Testis (tissue), 3 donors: ENCODE results near the gene PLVAP. TPM values are rescaled to one million over a fixed set of nuclear protein-coding genes. Genes with fewer than 3 reads are reported as not detected.

Source experiments
- DNase-seq: peaks from one replicate; pipeline ENCODE4 v3.0.0-alpha.2; 2019
- H3K27ac ChIP-seq, 2 donors: fragments of 200-600 bp; sonication (generic); one replicate each; pipeline ENCODE4 v1.5.1; 2019
- H3K27me3 ChIP-seq: fragments of 200-600 bp; sonication (generic); one replicate; pipeline ENCODE4 v1.5.1; 2019
- H3K36me3 ChIP-seq: fragments of 200-600 bp; sonication (generic); one replicate; pipeline ENCODE4 v1.5.1; 2017; ENCODE audit warnings: low read depth; ENCODE audit errors: missing control alignments
- H3K4me1 ChIP-seq: fragments of 200-600 bp; sonication (generic); one replicate; pipeline ENCODE4 v1.5.1; 2019
- H3K4me3 ChIP-seq, 2 donors: fragments of 200-600 bp; sonication (generic); one replicate each; pipeline ENCODE4 v1.5.1; 2017 to 2019
- H3K9me3 ChIP-seq: fragments of 200-600 bp; sonication (generic); one replicate; pipeline ENCODE4 v1.5.1; 2017
- CTCF ChIP-seq, 3 experiments: fragments of 450-650 bp in 2 of 3; fragments of 200-600 bp in 1 of 3; sonication (generic) in 1 of 3; IDR thresholded peaks; one replicate each; pipeline ENCODE4 v1.5.1; 2016 to 2019; ENCODE audit warnings: antibody characterized with exemption in 3 of 3, mild to moderate bottlenecking in 2 of 3, moderate library complexity in 1 of 3
- POLR2A ChIP-seq: fragments of 450-650 bp; IDR thresholded peaks from one replicate; pipeline ENCODE4 v1.6.1; 2017; ENCODE audit warnings: antibody characterized with exemption, mild to moderate bottlenecking, moderate library complexity
- WGBS, 2 donors: methylation state at CpG; one replicate each; pipeline ENCODE4 v1.1.5; 2018; 5-methylcytosine and 5-hydroxymethylcytosine counted together
- intact Hi-C: fragments of 100-400 bp; cut with DNase I; formaldehyde crosslinking; loops from one replicate; pipeline ENCODE4 v1.15.1; 2023; ENCODE audit warnings: low total_unique reads
- polyA plus RNA-seq: library from polyadenylated mRNA; stranded (reverse); fragments of 350-450 nt; fragmentation: Illumina TruSeq; extraction: RNeasy Lipid Tissue Mini Kit (QIAGEN cat#74804); gene quantifications from one replicate; pipeline ENCODE4 v1.2.3, GENCODE V29; 2014; ENCODE audit warnings: low read depth, low replicate concordance; ENCODE audit not compliant: insufficient read depth
- total RNA-seq, 2 donors: library from RNA; depleted of rRNA; stranded (reverse); fragments of >200 nt; gene quantifications; one replicate each; pipeline ENCODE4 v1.2.3, GENCODE V29; 2016

Gene PLVAP
- total and polyA plus RNA-seq, 3 donors from 2014 or later: 3.4 to 20.5 (median 4.4) TPM

DNA sequence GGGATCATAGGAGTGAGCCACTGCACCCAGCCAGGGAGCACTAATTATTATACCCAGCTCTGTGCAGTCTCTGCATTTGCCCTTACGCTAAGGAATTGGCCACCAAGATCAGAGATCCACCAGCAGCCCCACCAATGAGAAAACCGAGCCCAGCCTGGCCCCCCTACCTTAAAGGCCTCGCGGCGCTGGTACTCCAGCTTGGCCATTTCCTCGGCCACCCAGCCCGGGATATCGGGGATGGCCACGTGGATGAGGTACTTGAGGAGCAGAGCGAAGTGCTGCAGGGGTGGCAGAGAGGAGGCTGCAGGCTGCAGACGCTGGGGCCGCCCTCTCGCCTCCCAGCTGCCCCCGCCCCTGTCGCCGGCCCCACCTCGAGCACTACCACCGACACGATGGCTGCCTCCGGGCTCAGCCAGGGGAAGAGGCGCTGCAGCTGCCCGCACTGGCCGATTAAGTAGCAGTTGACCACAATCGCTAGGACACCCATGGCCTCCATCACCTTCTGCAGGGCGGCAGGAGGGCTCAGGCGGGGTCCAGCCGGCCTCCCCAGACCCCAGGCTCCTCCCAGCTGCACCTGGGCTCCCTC is 50.0 kb downstream of the PLVAP start:
- 56 to 81% methylated on average over 5 to 23 of the region's 27 CpGs for WGBS, 2 donors

DNA sequence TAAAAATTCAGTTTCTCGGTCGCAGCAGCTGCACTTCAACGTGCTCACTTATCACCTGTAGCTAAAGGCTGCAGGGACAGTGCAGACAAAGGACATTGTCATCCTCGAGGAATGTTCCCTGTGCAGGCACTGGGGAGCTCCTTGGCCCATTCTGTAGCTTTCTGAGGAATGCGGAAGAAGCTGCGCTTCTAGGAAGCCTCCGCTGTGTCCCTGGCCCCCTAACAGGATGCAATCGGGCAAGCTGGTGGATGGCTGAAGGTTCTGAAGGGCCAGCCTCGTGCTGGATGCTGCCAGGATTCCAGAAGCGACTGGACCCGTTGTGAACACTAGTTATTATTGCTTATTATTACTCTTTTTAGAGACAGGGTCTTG is 50.6 kb downstream of the PLVAP start:
- intact Hi-C loops: no loop called here
- Histone ChIP-seq H3K27ac (no peak overlapping the region), H3K9me3 (no peaks in the 10 kb centered on the region), H3K27me3 (no peaks in the 10 kb centered on the region), H3K4me3 (no peak overlapping the region), H3K36me3 (no peaks in the 10 kb centered on the region), H3K4me1 (peaks cover 30% of the 10 kb centered on the region)
- DNase-seq: no peak
- 36 to 71% methylated on average over 10 to 11 of the region's 11 CpGs for WGBS, 2 donors
- TF ChIP-seq CTCF (IDR thresholded peaks at IDR 0.05): no peak
- no peak for TF ChIP-seq POLR2A

More for the DNA sequence above, 50.0 kb downstream of the PLVAP start:
- TF ChIP-seq CTCF (IDR thresholded peaks at IDR 0.05) (no peak), POLR2A (no peak)
- no peak for DNase-seq
- Histone ChIP-seq H3K36me3 (no peaks in the 10 kb centered on the region), H3K9me3 (no peaks in the 10 kb centered on the region), H3K27me3 (no peaks in the 10 kb centered on the region), H3K4me1 (peaks cover 29% of the 10 kb centered on the region), H3K27ac (peak overlapping the region in 1 of 2 donors; percentile 5), H3K4me3 (no peak overlapping the region)
- intact Hi-C loops: no loop called here

DNA sequence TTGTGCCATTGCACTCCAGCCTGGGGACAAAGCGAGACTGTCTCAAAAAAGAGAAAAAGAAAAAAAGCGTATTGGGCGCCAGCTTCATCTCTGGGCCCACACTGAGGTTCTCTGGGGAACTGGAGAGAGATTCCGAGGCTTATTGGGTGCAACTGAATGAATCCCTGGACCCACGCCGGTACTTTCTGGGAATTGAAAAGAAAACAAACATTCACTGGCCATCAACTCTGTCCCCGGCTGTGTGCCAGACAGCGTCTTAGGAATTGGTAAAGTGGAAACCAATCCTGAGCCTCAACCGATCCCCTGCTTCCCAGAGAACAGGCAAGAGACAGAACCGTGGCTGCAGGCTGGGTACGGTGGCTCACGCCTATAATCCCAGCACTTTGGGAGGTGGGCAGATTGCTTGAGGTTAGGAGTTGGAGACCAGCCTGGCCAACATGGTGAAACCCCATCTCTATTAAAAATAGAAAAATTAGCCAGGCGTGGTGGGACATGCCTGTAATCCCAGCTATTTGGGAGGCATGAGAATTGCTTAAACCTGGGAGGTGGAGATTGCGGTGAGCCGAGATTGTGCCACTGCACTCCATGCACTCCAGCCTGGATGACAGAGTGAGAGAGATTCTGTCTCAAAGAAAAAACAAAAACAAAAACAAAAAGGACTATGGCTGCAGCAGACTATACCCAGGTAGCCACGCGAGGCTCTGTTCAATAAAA is 51.1 kb downstream of the PLVAP start:
- H3K27me3 ChIP-seq: no peaks in the 10 kb centered on the region
- no peaks in the 10 kb centered on the region for H3K36me3 ChIP-seq
- WGBS, 2 donors: 50 to 72% methylated on average over 17 of the region's 17 CpGs
- TF ChIP-seq CTCF (IDR thresholded peaks at IDR 0.05) (no peak), POLR2A (no peak)
- peaks cover 30% of the 10 kb centered on the region for H3K4me1 ChIP-seq
- H3K27ac ChIP-seq: no peak overlapping the region
- H3K4me3 ChIP-seq: no peak overlapping the region
- peak; percentile 84 for DNase-seq
- intact Hi-C loops: no loop called here
- no peaks in the 10 kb centered on the region for H3K9me3 ChIP-seq

DNA sequence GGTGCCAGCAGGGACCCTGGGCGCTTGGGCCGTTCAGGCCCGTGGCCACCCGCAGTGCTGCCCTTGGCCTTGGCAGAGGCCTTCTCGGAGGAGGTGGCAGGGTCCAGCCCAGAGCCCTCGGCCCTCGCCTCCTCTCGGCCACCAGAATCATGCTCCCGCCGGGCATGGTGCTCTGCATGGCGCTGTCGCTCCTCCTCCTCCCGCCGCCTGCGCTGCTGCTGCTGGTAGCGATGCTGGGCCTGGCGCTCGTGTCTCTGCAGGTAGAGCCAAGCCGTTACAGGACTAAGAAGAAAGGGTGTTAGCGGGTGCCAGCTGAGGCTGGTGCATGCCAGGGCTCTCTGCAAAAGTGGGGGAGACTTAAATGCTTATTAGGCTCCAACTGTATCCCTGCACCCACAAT is 52.0 kb downstream of the PLVAP start:
- intact Hi-C loops: no loop called here
- Histone ChIP-seq H3K9me3 (no peaks in the 10 kb centered on the region), H3K4me1 (peaks cover 30% of the 10 kb centered on the region), H3K36me3 (no peaks in the 10 kb centered on the region), H3K27ac (no peak overlapping the region), H3K27me3 (no peaks in the 10 kb centered on the region), H3K4me3 (no peak overlapping the region)
- no peak for DNase-seq
- TF ChIP-seq POLR2A (no peak), CTCF (IDR thresholded peaks at IDR 0.05) (no peak)
- WGBS, 2 donors: 96 to 98% methylated on average over 14 to 19 of the region's 20 CpGs
